H1 (cell line): ENCODE measurements around the gene PPP1R13B. TPM values are rescaled to one million over a fixed set of nuclear protein-coding genes. Genes with fewer than 3 reads are reported as not detected.

ENCODE experiments used
- BCL11A ChIP-seq, 2 experiments: IDR thresholded peaks; one replicate each; pipeline ENCODE4 v1.6.1; 2011; ENCODE audit warnings: low read depth in 2 of 2, low read length in 2 of 2, mild to moderate bottlenecking in 2 of 2
- EGR1 ChIP-seq: IDR thresholded peaks from 2 replicates; pipeline ENCODE4 v1.6.1; 2011; ENCODE audit warnings: low read depth, low read length, borderline replicate concordance
- JUN ChIP-seq: IDR thresholded peaks from 2 replicates; pipeline ENCODE4 v1.6.1; 2011; ENCODE audit warnings: low read depth, mild to moderate bottlenecking, improper control_type of control experiment, low read length
- SUZ12 ChIP-seq: fragments of 200-600 bp; sonication (generic); IDR thresholded peaks from 2 replicates; pipeline ENCODE4 v1.6.1; 2012; ENCODE audit warnings: mild to moderate bottlenecking, inconsistent platforms, low read length, moderate library complexity, mixed read lengths
- polyA plus RNA-seq, 7 experiments: library from polyadenylated mRNA; depleted of rRNA in 3 of 7; stranded (reverse) in 5 of 7; unstranded in 2 of 7; fragments of >200 nt in 5 of 7; fragments of 200-250 nt in 2 of 7; gene quantifications; 1 replicate in 5 of 7; 2 replicates in 1 of 7; 4 replicates in 1 of 7; pipeline versions ENCODE4 v1.2.1 to v1.2.3, GENCODE V29; 2011 to 2013; ENCODE audit warnings: missing spikeins in 2 of 7, mixed read lengths in 2 of 7
- total RNA-seq: library from RNA; stranded (reverse); fragmentation: NEBNext Ultra II Directional; extraction: Animal tissue kit (Norgen Biotek cat#: 25700); gene quantifications from 2 replicates; pipeline ENCODE4 v1.2.1, GENCODE V29; 2021

Gene PPP1R13B
- total and polyA plus RNA-seq, 2 of the 8 experiments (the other 6 are each of a cell fraction or from before 2014, with no cell fraction given): 2.6 to 8.9 TPM

DNA sequence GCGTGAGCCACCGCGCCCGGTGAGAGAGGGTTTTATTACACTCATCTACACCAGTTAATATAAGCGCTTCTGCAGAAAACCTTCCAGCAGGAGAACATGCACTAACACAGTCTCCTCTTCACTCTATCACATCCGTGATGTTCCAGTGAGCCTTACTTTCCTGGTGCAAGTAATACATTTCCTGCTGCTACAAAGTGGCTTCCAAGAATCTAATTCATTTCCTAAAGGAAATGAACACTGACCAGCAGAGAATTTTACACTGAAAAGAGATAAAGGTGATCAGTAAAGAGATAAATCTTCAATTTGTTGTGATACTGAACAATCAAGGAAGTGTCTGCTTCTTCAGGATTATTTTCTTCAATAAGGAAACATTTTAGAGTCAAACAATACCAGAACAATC is 92.3 kb downstream of the PPP1R13B start (continued):
- TF ChIP-seq SUZ12: no peak
- TF ChIP-seq BCL11A (IDR thresholded peaks at IDR 0.05; ENCODE audit: low read depth in 2 of 2, low read length in 2 of 2): no peak
- TF ChIP-seq JUN: no peak
- no peak for TF ChIP-seq EGR1
